ENCODE measurements around the gene TUBB4B. TPM values are rescaled to one million over a fixed set of nuclear protein-coding genes. Genes with fewer than 3 reads are reported as not detected.

The TUBB4B gene
- polyA plus RNA-seq, 1 of the 3 experiments (the other 2 are of a cell fraction), result 508 TPM

- Histone ChIP-seq H3K4me2 (peak within 1 kb of the TSS; percentile 1; the same call in 1 of the 2 replicates), H3K9me3 (no peaks in the 10 kb centered on the region), H3K9ac (no peak within 1 kb of the TSS), H3K4me1 (ENCODE audit: control insufficient read depth in 1 of 2, insufficient read depth in 2 of 2, low read depth in 1 of 2, low read length in 1 of 2) (peaks cover 0 to 54% of the 10 kb centered on the region in 2 experiments; a peak in 1 of 4 replicates), H3K79me2 (ENCODE audit: insufficient read depth) (no peaks in the 10 kb centered on the region), H3K4me3 (ENCODE audit: low read depth in 2 of 2, low read length in 1 of 2) (no peak within 1 kb of the TSS; a peak in 1 of 4 replicates), H4K20me1 (ENCODE audit: insufficient read depth) (no peaks in the 10 kb centered on the region), H3F3A (replicated peaks; ENCODE audit: insufficient read depth) (peaks cover 16% of the 10 kb centered on the region), H3K9me2 (no peaks in the 10 kb centered on the region), H2AFZ (ENCODE audit: low read depth) (no peak within 1 kb of the TSS), H3K27me3 (ENCODE audit: insufficient read depth) (no peaks in the 10 kb centered on the region), H3K27ac (ENCODE audit: low read depth in 2 of 2, low read length in 1 of 2) (no peak within 1 kb of the TSS; a peak in 1 of 4 replicates), H3K36me3 (replicated peaks in 1 of 2; ENCODE audit: control insufficient read depth in 1 of 2, insufficient read depth in 2 of 2, low read length in 1 of 2) (no peaks in the 10 kb centered on the region)
- ChIA-PET CTCF (interaction anchor here (0.6 to 7.7 kb wide), 47 partner anchors 8 to 315 kb away, joined by 3 to 95 read pairs (median 5); partner anchors contain the start of genes ANAPC2, DPP7, LRRC26 and MAN1B1), POLR2A (interaction anchor here (1.0 to 1.5 kb wide), 7 partner anchors 13 to 120 kb away, joined by 3 to 8 read pairs (median 5); no protein-coding TSS in a partner anchor)
- 44% methylated on average over 11 of the region's 25 CpGs for WGBS (ENCODE audit: low lambda C conversion rate)
- DNase-seq, result peak; percentile 91
- TF ChIP-seq PBX3 (IDR thresholded peaks at IDR 0.05) (no peak), RAD21 (IDR thresholded peaks at IDR 0.05; ENCODE audit: low read length) (peak; percentile 87), RCOR1 (IDR thresholded peaks at IDR 0.05; ENCODE audit: low read length) (0 out of 2 replicates have a peak, but pooled peaks have one; percentile 28), ZBTB33 (IDR thresholded peaks at IDR 0.05; ENCODE audit: borderline replicate concordance, low read depth) (no peak), RFX5 (IDR thresholded peaks at IDR 0.05; ENCODE audit: low read length) (no peak), USF2 (IDR thresholded peaks at IDR 0.05; ENCODE audit: borderline replicate concordance, low read depth, low read length) (no peak), TCF12 (IDR thresholded peaks at IDR 0.05) (no peak), MEF2A (IDR thresholded peaks at IDR 0.05; ENCODE audit: borderline replicate concordance, low read depth) (no peak), YY1 (IDR thresholded peaks at IDR 0.05; ENCODE audit: low read depth) (no peak), RXRA (IDR thresholded peaks at IDR 0.05; ENCODE audit: borderline replicate concordance, low read depth) (no peak), MAX (IDR thresholded peaks at IDR 0.05; ENCODE audit: low read depth) (0 out of 2 replicates have a peak, but pooled peaks have one; percentile 17), POLR2AphosphoS5 (IDR thresholded peaks at IDR 0.05; ENCODE audit: low read depth, low read length) (no peak), FOSL2 (IDR thresholded peaks at IDR 0.05; ENCODE audit: borderline replicate concordance, low read depth) (no peak), SIN3A (IDR thresholded peaks at IDR 0.05; ENCODE audit: borderline replicate concordance, low read depth, low read length) (no peak), FOXJ3 (CRISPR knock-in tag; IDR thresholded peaks at IDR 0.05) (no peak), IRF3 (IDR thresholded peaks at IDR 0.05; ENCODE audit: low read depth, low read length) (no peak), FOXM1 (IDR thresholded peaks at IDR 0.05; ENCODE audit: low read depth) (no peak), TAF1 (IDR thresholded peaks at IDR 0.05; ENCODE audit: borderline replicate concordance, low read depth, low read length) (no peak), USF1 (IDR thresholded peaks at IDR 0.05; ENCODE audit: borderline replicate concordance, low read depth) (no peak), CHD2 (IDR thresholded peaks at IDR 0.05; ENCODE audit: low read length, partially characterized antibody) (peak; percentile 41), MXI1 (IDR thresholded peaks at IDR 0.05; ENCODE audit: low read depth, low read length) (no peak), NFIC (IDR thresholded peaks at IDR 0.05; ENCODE audit: borderline replicate concordance) (no peak), GABPA (IDR thresholded peaks at IDR 0.05; ENCODE audit: low read depth) (no peak), GATA2 (CRISPR knock-in tag; IDR thresholded peaks at IDR 0.05) (no peak), TEAD4 (IDR thresholded peaks at IDR 0.05; ENCODE audit: borderline replicate concordance, insufficient read depth) (no peak), JUND (IDR thresholded peaks at IDR 0.05) (no peak), SMC3 (IDR thresholded peaks at IDR 0.05; ENCODE audit: low read depth, low read length) (peak; percentile 81), EP300 (IDR thresholded peaks at IDR 0.05; ENCODE audit: borderline replicate concordance in 1 of 2, low read depth in 1 of 2, low read length in 1 of 2) (no peak)
Measured at GRCh38 chr9:137227054-137227852, 13.8 kb upstream of the TUBB4B start, which contains the start of gene RNF224. Gene RNF224, plus strand, starts transcription at chr9:137227502. Its CDS starts 834 bp downstream, at chr9:137228336.

Measured in SK-N-SH (cell line).